SK-N-SH (cell line): ENCODE measurements around the gene AFAP1L1.

ENCODE experiments used
- CTCF ChIP-seq: fragments of 200-600 bp; sonication (generic); IDR thresholded peaks from 2 replicates; pipeline ENCODE4 v1.6.1; 2017; ENCODE audit warnings: antibody characterized with exemption, mild to moderate bottlenecking, moderate library complexity
- ELF1 ChIP-seq: IDR thresholded peaks from 2 replicates; pipeline ENCODE4 v1.4.0; 2012
- FOXM1 ChIP-seq: IDR thresholded peaks from 2 replicates; pipeline ENCODE4 v1.4.0; 2012; ENCODE audit warnings: low read depth, mild to moderate bottlenecking
- GABPA ChIP-seq: IDR thresholded peaks from 2 replicates; pipeline ENCODE4 v1.4.0; 2012; ENCODE audit warnings: low read depth, mild to moderate bottlenecking
- TAF1 ChIP-seq: IDR thresholded peaks from 2 replicates; pipeline ENCODE4 v1.6.1; 2012; ENCODE audit warnings: low read depth, mild to moderate bottlenecking, low read length, moderate library complexity, borderline replicate concordance

GRCh38 chr5:149365418-149365817, 93.8 kb downstream of the AFAP1L1 start:
- TF ChIP-seq CTCF = no peak
- no peak for TF ChIP-seq ELF1
- TF ChIP-seq TAF1 = no peak
- TF ChIP-seq GABPA = no peak
- TF ChIP-seq FOXM1 = no peak
